ENCODE measurements around the gene HSD11B2. TPM values are rescaled to one million over a fixed set of nuclear protein-coding genes. Genes with fewer than 3 reads are reported as not detected.

HSD11B2 gene
- total RNA-seq, 1 experiment from 2014 or later: 33.4 TPM

- TF ChIP-seq ATF6 (CRISPR knock-in tag; IDR thresholded peaks at IDR 0.05) (no peak), CDX4 (CRISPR knock-in tag; IDR thresholded peaks at IDR 0.05; ENCODE audit: borderline replicate concordance) (no peak), ZNF416 (CRISPR knock-in tag; IDR thresholded peaks at IDR 0.05) (no peak), ZNF121 (CRISPR knock-in tag; IDR thresholded peaks at IDR 0.05) (no peak), PRRX2 (CRISPR knock-in tag; IDR thresholded peaks at IDR 0.05) (no peak), E2F5 (CRISPR knock-in tag; IDR thresholded peaks at IDR 0.05) (no peak), ZNF512 (CRISPR knock-in tag; IDR thresholded peaks at IDR 0.05; ENCODE audit: borderline replicate concordance) (no peak), CBFB (CRISPR knock-in tag; IDR thresholded peaks at IDR 0.05; ENCODE audit: low read depth) (no peak), GRHL2 (CRISPR knock-in tag; IDR thresholded peaks at IDR 0.05; ENCODE audit: insufficient replicate concordance, severe bottlenecking) (no peak), NFYB (CRISPR knock-in tag; conservative IDR thresholded peaks at IDR 0.05; ENCODE audit: low read depth) (peak; percentile 23; the same call in 1 of the 2 replicates), OVOL2 (CRISPR knock-in tag; IDR thresholded peaks at IDR 0.05; ENCODE audit: borderline replicate concordance) (no peak), FOXP1 (CRISPR knock-in tag; IDR thresholded peaks at IDR 0.05; ENCODE audit: borderline replicate concordance) (peak; percentile 96), ATF1 (CRISPR knock-in tag; IDR thresholded peaks at IDR 0.05) (no peak)
Observed at GRCh38 chr16:67430504-67430976, 381 bp upstream of the HSD11B2 start (continued).

GRCh38 chr16:67431775-67432505 is 1.0 kb downstream of the HSD11B2 start:
- Mint-ChIP-seq H3K4me3 (peak overlapping the region; percentile 75), H3K9me3 (no peaks in the 10 kb centered on the region), H3K27ac (peak overlapping the region; percentile 91), H3K36me3 (no peaks in the 10 kb centered on the region), H3K4me1 (peaks cover 54% of the 10 kb centered on the region), H3K27me3 (ENCODE audit: low read depth) (peaks cover 12% of the 10 kb centered on the region)
- ChIA-PET POLR2A (interaction anchor here (0.6 to 0.7 kb wide), 4 partner anchors 38 to 557 kb away, joined by 3 to 4 read pairs (median 4); partner anchors contain the start of gene TPPP3), CTCF (interaction anchor here (0.5 to 4.7 kb wide), 28 partner anchors 12 to 1616 kb away, joined by 3 to 57 read pairs (median 6); partner anchors contain the start of genes ATP6V0D1, EXOC3L1, FHOD1 and KCTD19)
- ATAC-seq: peak; percentile 4
- peak; percentile 44 for DNase-seq (ENCODE audit: low spot score)
- TF ChIP-seq USF2 (CRISPR knock-in tag; IDR thresholded peaks at IDR 0.05): no peak
- TF ChIP-seq SP1 (CRISPR knock-in tag; conservative IDR thresholded peaks at IDR 0.05): peak; percentile 48
- no peak for TF ChIP-seq CBFB (CRISPR knock-in tag; IDR thresholded peaks at IDR 0.05; ENCODE audit: low read depth)
- no peak for TF ChIP-seq ZNF263 (CRISPR knock-in tag; IDR thresholded peaks at IDR 0.05; ENCODE audit: low read depth)
